Prostate gland (tissue), 2 donors: Measurements from ENCODE around the gene MAGI2.

Experiments
- CTCF ChIP-seq, 4 experiments: fragments of 200-600 bp in 2 of 4; fragments of 450-650 bp in 2 of 4; sonication (generic) in 2 of 4; IDR thresholded peaks; 1 replicate in 3 of 4; 2 replicates in 1 of 4; pipeline ENCODE4 v1.5.1; 2016 to 2019; ENCODE audit warnings: antibody characterized with exemption in 4 of 4, mild to moderate bottlenecking in 2 of 4, moderate library complexity in 2 of 4
- POLR2A ChIP-seq: fragments of 450-650 bp; IDR thresholded peaks from one replicate; pipeline ENCODE4 v1.6.1; 2016; ENCODE audit warnings: antibody characterized with exemption, mild to moderate bottlenecking
- POLR2AphosphoS5 ChIP-seq: sonication (generic); formaldehyde crosslinking; IDR thresholded peaks from one replicate; pipeline ENCODE4 v1.6.1; 2017; ENCODE audit warnings: antibody characterized with exemption

GRCh38 chr7:78788464-78788863, 665.0 kb downstream of the MAGI2 start:
- TF ChIP-seq CTCF (IDR thresholded peaks at IDR 0.05): no peak
- TF ChIP-seq POLR2A: no peak
- no peak for TF ChIP-seq POLR2AphosphoS5
